IMR-90 (cell line): Measurements from ENCODE around the gene SERPINH1. TPM values are rescaled to one million over a fixed set of nuclear protein-coding genes. Genes with fewer than 3 reads are reported as not detected.

Source experiments
- polyA plus RNA-seq, 3 experiments: library from polyadenylated mRNA; depleted of rRNA; stranded (reverse); fragments of >200 nt; gene quantifications; 2 replicates each; pipeline ENCODE4 v1.2.3, GENCODE V29; 2012; ENCODE audit warnings: low replicate concordance in 1 of 3
- total RNA-seq: library from RNA; depleted of rRNA; stranded (reverse); fragments of >200 nt; gene quantifications from 2 replicates; pipeline ENCODE4 v1.2.3, GENCODE V29; 2012; rRNA removed

Gene SERPINH1
- total and polyA plus RNA-seq, 2 of the 4 experiments (the other 2 are of a cell fraction), result 841 to 1,857 TPM

Other genes with a start within 250 kb of the SERPINH1 start
- gene ARRB1, start 210.6 kb upstream of the SERPINH1 start, total RNA-seq, result 13.1 and 17.4 TPM in 2 replicates
- 11.0 and 11.4 TPM in 2 replicates for gene ARRB1, start 210.6 kb upstream of the SERPINH1 start, polyA plus RNA-seq (2012; rRNA removed)
- gene RPS3, start 162.7 kb upstream of the SERPINH1 start, total RNA-seq, result 2,360 and 3,444 TPM in 2 replicates
- gene RPS3, start 162.7 kb upstream of the SERPINH1 start, polyA plus RNA-seq (2012; rRNA removed), result 2,477 and 2,872 TPM in 2 replicates
- 1.4 and 1.6 TPM in 2 replicates for gene KLHL35, start 129.1 kb upstream of the SERPINH1 start, total RNA-seq
- gene KLHL35, start 129.1 kb upstream of the SERPINH1 start, polyA plus RNA-seq (2012; rRNA removed), result 3.3 TPM in 2 replicates
- 1.7 and 2.0 TPM in 2 replicates for gene GDPD5, start 36.3 kb upstream of the SERPINH1 start, total RNA-seq
- 7.9 and 8.2 TPM in 2 replicates for gene GDPD5, start 36.3 kb upstream of the SERPINH1 start, polyA plus RNA-seq (2012; rRNA removed)
- 2.5 and 3.0 TPM in 2 replicates for gene MAP6, start 106.8 kb downstream of the SERPINH1 start, total RNA-seq
- 3.1 and 3.4 TPM in 2 replicates for gene MAP6, start 106.8 kb downstream of the SERPINH1 start, polyA plus RNA-seq (2012; rRNA removed)
- not detected in 2 replicates for gene MOGAT2, start 155.6 kb downstream of the SERPINH1 start, total RNA-seq
- not detected in 2 replicates for gene MOGAT2, start 155.6 kb downstream of the SERPINH1 start, polyA plus RNA-seq (2012; rRNA removed)
- 2.2 and 2.3 TPM in 2 replicates for gene DGAT2, start 206.5 kb downstream of the SERPINH1 start, total RNA-seq
- 1.7 and 2.4 TPM in 2 replicates for gene DGAT2, start 206.5 kb downstream of the SERPINH1 start, polyA plus RNA-seq (2012; rRNA removed)